ENCODE measurements around the gene KANSL1.

The KANSL1 gene

GRCh38 chr17:46166692-46167249, 26.5 kb downstream of the KANSL1 start:
- DNase-seq (ENCODE audit: low read depth), result no peak

DNA sequence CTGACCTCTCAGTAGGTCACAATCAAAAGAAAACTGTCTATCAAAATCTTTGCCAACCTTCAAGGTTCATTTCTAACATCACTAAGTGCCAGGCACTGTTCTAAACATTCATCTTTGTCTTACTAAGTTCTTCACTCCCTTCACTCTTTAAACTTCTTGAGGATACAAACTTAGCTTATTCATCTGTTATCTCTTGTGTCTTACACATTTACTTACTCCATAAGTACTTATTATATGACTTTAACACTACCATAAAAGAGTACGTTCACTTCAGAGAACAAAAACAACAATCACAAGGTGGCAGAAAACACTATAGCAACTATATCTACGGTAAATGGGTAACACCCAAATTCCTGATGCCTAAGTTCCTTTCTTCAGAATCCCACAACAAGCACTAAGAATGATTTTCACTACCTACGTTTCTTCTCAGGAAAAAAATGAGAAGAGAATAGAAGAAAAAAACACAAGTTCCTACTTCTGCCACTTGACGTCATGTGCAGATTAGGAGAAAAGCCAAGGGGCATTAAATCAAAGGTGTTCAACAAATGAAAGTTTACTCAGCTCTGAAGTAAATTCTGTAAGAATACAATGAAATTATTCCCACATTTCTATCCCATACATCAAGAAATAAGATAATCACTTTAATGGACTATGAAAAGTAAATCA, 29.2 kb downstream of the KANSL1 start:
- DNase-seq (ENCODE audit: low read depth), result no peak

DNA sequence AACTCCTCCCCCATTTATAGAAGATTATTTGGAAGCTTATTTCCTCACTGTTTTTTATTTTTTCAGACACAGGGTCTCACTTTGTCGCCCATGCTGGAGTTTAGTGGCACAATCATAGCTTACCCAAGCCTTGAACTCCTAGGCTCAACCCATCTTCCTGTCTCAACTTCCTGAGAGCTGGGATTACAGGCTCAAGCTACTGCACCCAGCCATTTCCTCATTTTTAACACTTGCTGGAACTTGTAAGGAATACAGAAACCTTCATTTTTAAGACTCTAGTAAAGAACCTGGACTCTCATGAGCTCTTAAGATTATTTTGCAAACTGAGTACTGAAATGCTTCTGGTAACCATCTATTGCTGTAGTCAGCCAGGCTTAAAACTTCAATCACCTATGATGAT, 29.9 kb downstream of the KANSL1 start:
- DNase-seq (ENCODE audit: low read depth), result no peak

GRCh38 chr17:46162866-46163265, 30.4 kb downstream of the KANSL1 start:
- DNase-seq (ENCODE audit: low read depth), result no peak

DNA sequence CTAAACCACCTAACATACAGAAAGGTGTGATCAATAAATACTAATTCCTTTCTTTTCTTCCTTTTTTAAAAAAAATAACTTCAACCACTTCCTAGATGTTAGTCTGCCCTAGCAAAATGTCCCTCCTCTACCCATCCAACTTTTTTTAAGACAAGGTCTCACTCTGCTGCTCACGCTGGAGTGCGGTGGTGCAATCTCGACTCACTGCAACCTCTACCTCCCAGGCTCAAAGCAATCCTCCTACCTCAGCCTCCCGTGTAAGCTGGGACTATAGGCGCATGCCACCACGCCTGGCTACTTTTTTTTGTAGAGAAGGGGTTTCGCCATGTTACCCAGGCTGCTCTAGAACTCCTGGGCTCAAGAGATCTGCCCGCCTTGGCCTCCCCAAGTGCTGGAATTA, 33.1 kb downstream of the KANSL1 start:
- DNase-seq (ENCODE audit: low read depth), result no peak

GRCh38 chr17:46159686-46160085, 33.5 kb downstream of the KANSL1 start:
- no peak for DNase-seq (ENCODE audit: low read depth)

- DNase-seq (ENCODE audit: low read depth), result no peak
Measured at GRCh38 chr17:46158323-46159296, 34.6 kb downstream of the KANSL1 start.

DNA sequence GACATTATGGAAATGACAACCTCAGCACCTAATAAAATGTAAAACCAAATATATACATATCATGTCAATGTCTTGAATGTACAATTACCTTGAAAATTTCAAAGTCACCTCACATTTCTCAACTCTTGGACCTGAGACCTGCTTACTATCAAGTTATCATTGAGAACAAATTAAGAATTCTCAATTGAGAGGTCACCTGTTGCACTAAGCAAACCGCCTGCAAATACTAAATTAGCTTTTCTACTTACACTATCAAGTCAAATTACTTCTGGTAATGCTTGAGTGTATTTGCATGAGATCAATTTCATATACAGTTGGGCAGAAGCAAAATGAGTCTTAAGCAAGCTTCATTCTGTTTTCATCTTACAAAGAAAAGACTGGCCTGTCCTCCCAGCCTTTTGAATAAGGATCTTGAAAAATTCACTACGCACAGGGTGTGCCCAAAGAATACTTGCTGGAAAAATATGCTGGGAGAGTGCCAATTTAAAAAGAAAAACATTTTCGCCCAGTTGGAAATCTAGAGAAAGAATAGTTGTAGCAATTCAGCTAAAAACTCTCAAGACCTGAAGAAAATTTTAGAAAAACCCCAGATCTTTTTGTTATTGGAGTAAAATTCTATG, 35.7 kb downstream of the KANSL1 start:
- DNase-seq (ENCODE audit: low read depth), result no peak

- DNase-seq (ENCODE audit: low read depth), result no peak
Measured at GRCh38 chr17:46154151-46154816, 38.9 kb downstream of the KANSL1 start.

- no peak for DNase-seq (ENCODE audit: low read depth)
Measured at GRCh38 chr17:46152423-46152822, 40.8 kb downstream of the KANSL1 start.

DNA sequence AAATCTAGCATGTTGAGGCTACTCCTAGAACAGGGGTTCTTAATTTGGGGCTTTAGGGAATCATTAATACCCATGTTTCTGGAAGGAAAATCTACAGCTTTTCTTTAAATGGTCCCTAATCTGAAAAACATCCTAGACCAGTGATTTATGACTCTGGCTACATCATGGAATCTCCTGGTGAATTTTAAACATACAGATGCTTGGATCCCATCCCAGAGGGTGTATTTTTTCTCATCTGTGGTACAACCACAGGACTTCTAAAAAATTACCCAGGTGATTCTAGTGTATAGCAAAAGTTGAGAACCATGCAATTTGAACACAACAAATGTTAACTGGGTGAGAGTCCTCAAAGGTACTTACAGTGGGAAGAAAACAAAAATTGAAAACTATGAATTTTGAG, 41.5 kb downstream of the KANSL1 start:
- DNase-seq (ENCODE audit: low read depth), result no peak

GRCh38 chr17:46150216-46150963, 42.8 kb downstream of the KANSL1 start:
- DNase-seq (ENCODE audit: low read depth), result no peak

GRCh38 chr17:46148247-46148646, 45.0 kb downstream of the KANSL1 start:
- DNase-seq (ENCODE audit: low read depth), result no peak

GRCh38 chr17:46147296-46147695, 45.9 kb downstream of the KANSL1 start:
- no peak for DNase-seq (ENCODE audit: low read depth)

DNA sequence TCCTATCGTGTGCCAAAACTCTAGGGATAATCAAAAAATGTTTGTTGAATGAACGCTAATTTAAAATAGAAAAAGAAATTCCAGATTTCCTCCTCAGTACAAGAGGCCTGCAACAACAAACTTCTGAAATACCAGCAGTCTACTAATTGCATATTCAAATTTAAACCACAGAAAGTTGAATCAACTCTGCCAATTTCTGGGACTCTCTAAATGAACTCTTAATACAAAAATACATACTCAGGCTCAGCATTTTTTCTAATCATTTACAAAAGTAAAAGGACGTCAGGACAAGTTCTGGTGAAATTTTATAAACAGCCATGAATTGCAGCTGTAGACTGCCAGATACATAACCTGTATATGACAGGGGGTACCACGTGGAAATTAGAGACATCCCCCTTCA, 49.0 kb downstream of the KANSL1 start:
- no peak for DNase-seq (ENCODE audit: low read depth)

- no peak for DNase-seq (ENCODE audit: low read depth)
Measured at GRCh38 chr17:46143827-46144236, 49.4 kb downstream of the KANSL1 start.

DNA sequence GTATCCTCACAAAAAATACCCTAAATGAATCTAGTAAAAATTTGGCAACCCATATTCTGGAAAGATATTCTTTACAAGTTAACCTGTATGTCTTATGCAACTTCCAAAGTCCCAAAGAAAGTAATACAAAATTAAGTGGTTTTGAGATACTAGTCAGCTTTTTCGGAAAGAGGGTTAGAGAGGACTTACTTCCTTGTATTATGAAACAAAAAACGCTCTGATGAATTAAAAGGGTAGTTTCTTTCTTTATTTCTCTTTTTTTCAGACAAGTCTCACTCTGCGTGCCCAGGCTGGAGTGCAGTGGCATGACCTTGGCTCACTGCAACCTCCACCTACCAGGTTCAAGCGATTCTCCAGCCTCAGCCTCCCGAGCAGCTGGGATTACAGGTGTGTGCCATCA, 51.6 kb downstream of the KANSL1 start:
- DNase-seq (ENCODE audit: low read depth), result no peak

GRCh38 chr17:46140645-46141197, 52.5 kb downstream of the KANSL1 start:
- no peak for DNase-seq (ENCODE audit: low read depth)

- no peak for DNase-seq (ENCODE audit: low read depth)
Measured at GRCh38 chr17:46139432-46140210, 53.6 kb downstream of the KANSL1 start.

DNA sequence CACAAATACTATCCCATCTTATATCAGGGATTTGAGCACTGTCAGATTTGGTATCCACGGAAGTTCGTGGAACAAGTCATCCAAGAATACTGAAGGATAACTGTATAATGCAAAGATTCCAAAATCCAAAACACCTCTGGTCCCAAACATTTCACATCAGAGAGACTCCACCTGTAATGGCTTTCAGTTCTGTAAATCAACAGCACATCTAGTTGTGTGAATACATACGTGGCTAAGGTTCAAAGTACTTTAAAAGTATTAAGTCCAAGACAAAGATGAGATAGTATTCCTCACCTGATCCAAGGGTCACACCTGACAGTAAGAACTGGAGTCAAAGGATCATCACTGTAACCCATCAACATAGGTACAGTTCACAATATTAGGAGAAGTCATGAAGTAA, 54.8 kb downstream of the KANSL1 start:
- DNase-seq (ENCODE audit: low read depth), result no peak
